Regular cardiac myocyte (primary cell): ENCODE data around the gene RAB11FIP5. TPM values are rescaled to one million over a fixed set of nuclear protein-coding genes. Genes with fewer than 3 reads are reported as not detected.

Experiments used
- total RNA-seq: library from RNA; depleted of rRNA; stranded (reverse); fragments of >200 nt; gene quantifications from 2 replicates; pipeline ENCODE4 v1.2.3, GENCODE V29; 2014

RAB11FIP5 gene
- 33.0 and 41.7 TPM in 2 replicates for total RNA-seq

GRCh38 chr2:73112913-73113854 lies at the start of gene RAB11FIP5:
Gene RAB11FIP5, minus strand, starts transcription at chr2:73112948. Its CDS starts 171 bp downstream, at chr2:73112777.

GRCh38 chr2:73071360-73072128 lies 41.2 kb downstream of the RAB11FIP5 start, which contains the start of gene SFXN5:
Gene SFXN5, minus strand, starts transcription at chr2:73071712. Its CDS starts 7 bp downstream, at chr2:73071705.

Other genes starting within 250 kb of the RAB11FIP5 start
- 30.5 and 40.0 TPM in 2 replicates for gene SPR, start 225.5 kb downstream of the RAB11FIP5 start, total RNA-seq
- gene EMX1, start 195.4 kb downstream of the RAB11FIP5 start, total RNA-seq = under 0.01 TPM in 2 replicates
- 9.4 and 10.1 TPM in 2 replicates for gene SFXN5, start 41.2 kb downstream of the RAB11FIP5 start, total RNA-seq
- not detected in 2 replicates for gene NOTO, start 89.6 kb upstream of the RAB11FIP5 start, total RNA-seq
- gene SMYD5, start 101.3 kb upstream of the RAB11FIP5 start, total RNA-seq = 13.5 and 23.4 TPM in 2 replicates
- 11.8 and 46.8 TPM in 2 replicates for gene PRADC1, start 120.3 kb upstream of the RAB11FIP5 start, total RNA-seq
- 304 and 651 TPM in 2 replicates for gene CCT7, start 121.4 kb upstream of the RAB11FIP5 start, total RNA-seq
- gene FBXO41, start 171.5 kb upstream of the RAB11FIP5 start, total RNA-seq = 0.38 and 1.1 TPM in 2 replicates
- not detected in 2 replicates for gene EGR4, start 180.6 kb upstream of the RAB11FIP5 start, total RNA-seq